ENCODE measurements around the gene ATP2A2. TPM values are rescaled to one million over a fixed set of nuclear protein-coding genes. Genes with fewer than 3 reads are reported as not detected.

ATP2A2 gene
- total and polyA plus RNA-seq, 2 of the 4 experiments (the other 2 are of a cell fraction), result 166 to 225 TPM

DNA sequence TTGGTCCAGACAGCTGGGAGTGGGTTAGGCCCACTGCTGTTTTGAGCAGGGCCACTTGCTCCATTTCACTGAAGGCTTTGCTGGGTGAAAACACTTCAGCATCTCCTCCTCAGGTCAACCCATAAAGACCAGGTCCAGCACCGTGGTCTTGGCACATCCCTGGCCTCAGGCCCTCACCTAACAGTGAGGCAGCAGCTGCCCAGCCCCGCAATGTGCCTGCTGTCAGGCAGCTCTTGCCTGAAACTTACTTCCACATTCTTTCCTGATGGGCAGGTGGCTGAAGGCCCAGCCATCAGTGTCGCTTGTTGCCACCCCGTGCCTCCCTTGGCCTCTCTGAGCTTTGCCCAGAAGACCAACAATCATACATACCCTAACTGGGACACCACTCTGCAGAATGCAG lies 68.0 kb downstream of the ATP2A2 start:
- H2AFZ ChIP-seq (replicated peaks; ENCODE audit: low read length, poor library complexity), result peak overlapping the region; percentile 10
- no peaks in the 10 kb centered on the region for H3K4me1 ChIP-seq (ENCODE audit: control insufficient read depth, insufficient read depth, low read length)
- peaks cover 59% of the 10 kb centered on the region for H3K36me3 ChIP-seq (ENCODE audit: control insufficient read depth, insufficient read depth, low read length)
- H2BK120ac ChIP-seq (ENCODE audit: low read depth, low read length), result no peak overlapping the region
- no peak overlapping the region for H2BK15ac ChIP-seq (ENCODE audit: low read depth, low read length)
- WGBS, 2 experiments (ENCODE audit: extremely low coverage in 2 of 2, insufficient read length in 1 of 2), result 83% methylated on average over 4 of the region's 4 CpGs; no CpG with 5 or more reads in 1 of the 2 experiments
- no peak overlapping the region for H3K27ac ChIP-seq (ENCODE audit: insufficient read depth, low read length)
- H2BK5ac ChIP-seq (ENCODE audit: low read depth, low read length, poor library complexity, severe bottlenecking), result no peak overlapping the region
- peaks cover 38% of the 10 kb centered on the region for H4K20me1 ChIP-seq (ENCODE audit: insufficient read depth, low read length)
- H3K4ac ChIP-seq (ENCODE audit: low read depth, low read length), result no peak overlapping the region
- H3K14ac ChIP-seq (replicated peaks; ENCODE audit: low read depth, low read length), result no peak overlapping the region
- POLR2A ChIA-PET (ENCODE audit: unreplicated experiment), result no interaction called here
- H3K9ac ChIP-seq (ENCODE audit: low read depth, low read length), result no peak overlapping the region
- no peak overlapping the region for H3K56ac ChIP-seq (ENCODE audit: extremely low read depth, insufficient read depth, low read length)
- H2AK9ac ChIP-seq (replicated peaks; ENCODE audit: low read depth, low read length, poor library complexity), result peak overlapping the region; percentile 34
- DNase-seq (no peak), ATAC-seq (ENCODE audit: low read depth) (no peak)
- no peak overlapping the region for H4K91ac ChIP-seq (ENCODE audit: insufficient read depth, low read depth, low read length)
- H3K27me3 ChIP-seq (ENCODE audit: control insufficient read depth, insufficient read depth, low read length), result no peaks in the 10 kb centered on the region
- no peak overlapping the region for H2BK20ac ChIP-seq (ENCODE audit: low read depth, low read length)
- in situ Hi-C loops (cut with MboI; ENCODE audit: low sequenced_read_pairs), result no loop called here
- intact Hi-C loops (cut with micrococcal nuclease), result no loop called here
- H3K9me1 ChIP-seq (ENCODE audit: insufficient read depth, low read length), result peaks cover 7% of the 10 kb centered on the region
- H3K79me1 ChIP-seq (ENCODE audit: low read depth in 1 of 2, low read length in 2 of 2), result peaks cover 15 to 46% of the 10 kb centered on the region in 2 experiments
- CTCF ChIA-PET, result no interaction called here
- H3K9me3 ChIP-seq (ENCODE audit: control insufficient read depth, insufficient read depth, low read length), result no peaks in the 10 kb centered on the region
- H4K8ac ChIP-seq (ENCODE audit: low read depth in 2 of 2, low read length in 2 of 2), result no peak overlapping the region
- no peak overlapping the region for H2AK5ac ChIP-seq (ENCODE audit: low read depth, low read length)
- dilution Hi-C loops (cut with HindIII; ENCODE audit: low sequenced_read_pairs, unreplicated experiment), result no loop called here
- BruUV-seq (replicated peaks), result no TSS peak
- no peak overlapping the region for H3K18ac ChIP-seq (ENCODE audit: low read depth, low read length)
- no peak overlapping the region for H3K23ac ChIP-seq (ENCODE audit: low read depth, low read length)
- no peak overlapping the region for H3K4me2 ChIP-seq (ENCODE audit: low read depth, low read length)
- TF ChIP-seq RCOR1 (IDR thresholded peaks at IDR 0.05; ENCODE audit: insufficient replicate concordance, low read length) (no peak), MAFK (IDR thresholded peaks at IDR 0.05; ENCODE audit: low read depth, low read length) (no peak), MAZ (IDR thresholded peaks at IDR 0.05; ENCODE audit: borderline replicate concordance, low read depth, low read length) (no peak), CEBPB (IDR thresholded peaks at IDR 0.05; ENCODE audit: low read depth, low read length) (no peak), RFX5 (IDR thresholded peaks at IDR 0.05; ENCODE audit: low read depth, low read length) (no peak), CHD1 (IDR thresholded peaks at IDR 0.05; ENCODE audit: low read depth, low read length) (no peak), MXI1 (IDR thresholded peaks at IDR 0.05; ENCODE audit: borderline replicate concordance, low read depth, low read length) (no peak), BHLHE40 (IDR thresholded peaks at IDR 0.05; ENCODE audit: low read depth, low read length) (no peak)
- TF ChIP-seq, protein P1, sequence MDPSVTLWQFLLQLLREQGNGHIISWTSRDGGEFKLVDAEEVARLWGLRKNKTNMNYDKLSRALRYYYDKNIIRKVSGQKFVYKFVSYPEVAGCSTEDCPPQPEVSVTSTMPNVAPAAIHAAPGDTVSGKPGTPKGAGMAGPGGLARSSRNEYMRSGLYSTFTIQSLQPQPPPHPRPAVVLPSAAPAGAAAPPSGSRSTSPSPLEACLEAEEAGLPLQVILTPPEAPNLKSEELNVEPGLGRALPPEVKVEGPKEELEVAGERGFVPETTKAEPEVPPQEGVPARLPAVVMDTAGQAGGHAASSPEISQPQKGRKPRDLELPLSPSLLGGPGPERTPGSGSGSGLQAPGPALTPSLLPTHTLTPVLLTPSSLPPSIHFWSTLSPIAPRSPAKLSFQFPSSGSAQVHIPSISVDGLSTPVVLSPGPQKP (IDR thresholded peaks at IDR 0.05; ENCODE audit: borderline replicate concordance, low read depth, low read length), result no peak
- TF ChIP-seq, protein P2, sequence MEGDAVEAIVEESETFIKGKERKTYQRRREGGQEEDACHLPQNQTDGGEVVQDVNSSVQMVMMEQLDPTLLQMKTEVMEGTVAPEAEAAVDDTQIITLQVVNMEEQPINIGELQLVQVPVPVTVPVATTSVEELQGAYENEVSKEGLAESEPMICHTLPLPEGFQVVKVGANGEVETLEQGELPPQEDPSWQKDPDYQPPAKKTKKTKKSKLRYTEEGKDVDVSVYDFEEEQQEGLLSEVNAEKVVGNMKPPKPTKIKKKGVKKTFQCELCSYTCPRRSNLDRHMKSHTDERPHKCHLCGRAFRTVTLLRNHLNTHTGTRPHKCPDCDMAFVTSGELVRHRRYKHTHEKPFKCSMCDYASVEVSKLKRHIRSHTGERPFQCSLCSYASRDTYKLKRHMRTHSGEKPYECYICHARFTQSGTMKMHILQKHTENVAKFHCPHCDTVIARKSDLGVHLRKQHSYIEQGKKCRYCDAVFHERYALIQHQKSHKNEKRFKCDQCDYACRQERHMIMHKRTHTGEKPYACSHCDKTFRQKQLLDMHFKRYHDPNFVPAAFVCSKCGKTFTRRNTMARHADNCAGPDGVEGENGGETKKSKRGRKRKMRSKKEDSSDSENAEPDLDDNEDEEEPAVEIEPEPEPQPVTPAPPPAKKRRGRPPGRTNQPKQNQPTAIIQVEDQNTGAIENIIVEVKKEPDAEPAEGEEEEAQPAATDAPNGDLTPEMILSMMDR (conservative IDR thresholded peaks at IDR 0.05; ENCODE audit: low read depth, low read length), result no peak
- no peak overlapping the region for H3K4me3 ChIP-seq (ENCODE audit: insufficient read depth, low read depth, low read length)
- no peak overlapping the region for H4K5ac ChIP-seq (ENCODE audit: low read depth, low read length)
